Activated CD4-positive, alpha-beta T cell treated with anti-CD3 and anti-CD28 coated beads, Interleukin-2, Interleukin-4, amounts not matched to agents 100 ng/mL and 50 ng/mL, durations not matched to agents 16 hours and 8 hours (primary cell): Measurements from ENCODE around the gene EZH2.

ENCODE experiments used
- DNase-seq: peaks from one replicate; pipeline ENCODE4 v3.0.0-alpha.2; 2020; ENCODE audit warnings: low spot score

EZH2 gene

GRCh38 chr7:148806187-148806586 is 77.9 kb downstream of the EZH2 start:
- DNase-seq: no peak

GRCh38 chr7:148804343-148805235 is 79.5 kb downstream of the EZH2 start:
- DNase-seq: no peak

- DNase-seq: no peak
Measured at GRCh38 chr7:148803094-148803493, 81.0 kb downstream of the EZH2 start.

- DNase-seq: no peak
Measured at GRCh38 chr7:148802101-148802493, 82.0 kb downstream of the EZH2 start.

GRCh38 chr7:148800677-148801076 is 83.4 kb downstream of the EZH2 start:
- DNase-seq: no peak

- DNase-seq: no peak
Measured at GRCh38 chr7:148799893-148800555, 84.1 kb downstream of the EZH2 start.

- no peak for DNase-seq
Measured at GRCh38 chr7:148796841-148797240, 87.2 kb downstream of the EZH2 start.

- DNase-seq: no peak
Measured at GRCh38 chr7:148794476-148794875, 89.6 kb downstream of the EZH2 start.

GRCh38 chr7:148793590-148793989 is 90.5 kb downstream of the EZH2 start:
- DNase-seq: no peak

GRCh38 chr7:148791546-148791945 is 92.5 kb downstream of the EZH2 start:
- no peak for DNase-seq

- DNase-seq: no peak
Measured at GRCh38 chr7:148790850-148791249, 93.2 kb downstream of the EZH2 start.

- DNase-seq: no peak
Measured at GRCh38 chr7:148790131-148790726, 93.9 kb downstream of the EZH2 start.

- DNase-seq: no peak
Measured at GRCh38 chr7:148789220-148789619, 94.9 kb downstream of the EZH2 start.

GRCh38 chr7:148787571-148788295 is 96.4 kb downstream of the EZH2 start:
- no peak for DNase-seq

- DNase-seq: no peak
Measured at GRCh38 chr7:148783801-148784527, 100.1 kb downstream of the EZH2 start.

GRCh38 chr7:148782757-148783456 is 101.2 kb downstream of the EZH2 start:
- DNase-seq: no peak

- DNase-seq: no peak
Measured at GRCh38 chr7:148774471-148774870, 109.6 kb downstream of the EZH2 start.

GRCh38 chr7:148773334-148773733 is 110.8 kb downstream of the EZH2 start:
- peak; percentile 75 for DNase-seq

- DNase-seq: peak; percentile 41
Measured at GRCh38 chr7:148772297-148773089, 111.6 kb downstream of the EZH2 start.

- no peak for DNase-seq
Measured at GRCh38 chr7:148770004-148770403, 114.1 kb downstream of the EZH2 start.
